HepG2 (cell line): ENCODE measurements around the gene COPZ1. TPM values are rescaled to one million over a fixed set of nuclear protein-coding genes. Genes with fewer than 3 reads are reported as not detected.
A peak's percentile ranks its signal among the peaks of the same experiment; 100 is the strongest.

Experiments
- CBFB ChIP-seq: sonication (generic); formaldehyde crosslinking; IDR thresholded peaks from 2 replicates; pipeline ENCODE4 v1.4.0; 2020; ENCODE audit warnings: missing genetic modification reagents
- ELF1 ChIP-seq: sonication (generic); formaldehyde crosslinking; IDR thresholded peaks from 2 replicates; pipeline ENCODE4 v1.4.0; 2020; ENCODE audit warnings: missing genetic modification reagents
- EP300 ChIP-seq, 3 experiments: sonication (generic) in 1 of 3; formaldehyde crosslinking in 1 of 3; IDR thresholded peaks; 2 replicates each; pipeline versions ENCODE4 v1.5.1 to v1.6.1; 2011 to 2020; ENCODE audit warnings: low read depth in 2 of 3, low read length in 2 of 3, borderline replicate concordance in 1 of 3, improper control_type of control experiment in 1 of 3, mild to moderate bottlenecking in 1 of 3, missing genetic modification reagents in 1 of 3, moderate library complexity in 1 of 3
- HMG20A ChIP-seq: IDR thresholded peaks from 2 replicates; pipeline ENCODE4 v1.6.1; 2016; ENCODE audit warnings: borderline replicate concordance
- KDM1A ChIP-seq: IDR thresholded peaks from 2 replicates; pipeline ENCODE4 v1.6.1; 2016; ENCODE audit warnings: missing compliant biosample characterization
- NFIC ChIP-seq: IDR thresholded peaks from 2 replicates; pipeline ENCODE4 v1.6.1; 2012; ENCODE audit warnings: mild to moderate bottlenecking, low read length, inconsistent platforms
- RBFOX2 ChIP-seq: fragments of 200-400 bp; formaldehyde crosslinking; IDR thresholded peaks from 2 replicates; pipeline ENCODE4 v1.6.1; 2017; ENCODE audit warnings: low read depth, mild to moderate bottlenecking, low read length
- SOX5 ChIP-seq: IDR thresholded peaks from 2 replicates; pipeline ENCODE4 v1.6.1; 2016; ENCODE audit warnings: borderline replicate concordance
- SOX6 ChIP-seq, 2 experiments: fragments of 450-650 bp in 1 of 2; sonication (generic) in 1 of 2; formaldehyde crosslinking in 1 of 2; IDR thresholded peaks; 2 replicates each; pipeline versions ENCODE4 v1.4.0 to v1.6.1; 2017 to 2020; ENCODE audit warnings: antibody characterized with exemption in 1 of 2, mild to moderate bottlenecking in 1 of 2, missing genetic modification reagents in 1 of 2
- ZBTB20 ChIP-seq: sonication (generic); formaldehyde crosslinking; IDR thresholded peaks from 2 replicates; pipeline ENCODE4 v1.8.1; 2023; ENCODE audit warnings: missing genetic modification reagents, low read depth, mild to moderate bottlenecking, borderline replicate concordance
- ZNF138 ChIP-seq: sonication (generic); formaldehyde crosslinking; IDR thresholded peaks from 2 replicates; pipeline ENCODE4 v1.5.0; 2020; ENCODE audit warnings: mild to moderate bottlenecking, low read depth, missing genetic modification reagents
- ZNF446 ChIP-seq: sonication (generic); formaldehyde crosslinking; IDR thresholded peaks from 2 replicates; pipeline ENCODE4 v1.5.0; 2020; ENCODE audit warnings: mild to moderate bottlenecking, missing genetic modification reagents
- ZNF772 ChIP-seq: sonication (generic); formaldehyde crosslinking; IDR thresholded peaks from 2 replicates; pipeline ENCODE4 v1.5.0; 2020; ENCODE audit warnings: mild to moderate bottlenecking, missing genetic modification reagents
- polyA plus RNA-seq, 8 experiments: library from polyadenylated mRNA; depleted of rRNA in 3 of 8; stranded (reverse) in 7 of 8; unstranded in 1 of 8; fragments of >200 nt; fragmentation: Illumina TruSeq in 4 of 8; extraction: Trizol in 4 of 8; gene quantifications; 2 replicates each; pipeline versions ENCODE4 v1.2.1 to v1.2.3, GENCODE V29; 2011 to 2016; ENCODE audit warnings: low read depth in 4 of 8, missing spikeins in 1 of 8, mixed read lengths in 1 of 8; ENCODE audit not compliant: insufficient read depth in 1 of 8
- total RNA-seq, 5 experiments: library from RNA; depleted of rRNA; stranded (reverse); fragments of >200 nt; fragmentation: Illumina TruSeq; extraction: Trizol; gene quantifications; 2 replicates each; pipeline ENCODE4 v1.2.3, GENCODE V29; 2016; ENCODE audit warnings: low read depth in 1 of 5
- TF ChIP-seq, protein P1 (sequence below): sonication (generic); formaldehyde crosslinking; IDR thresholded peaks from 2 replicates; pipeline ENCODE4 v1.4.0; 2020; ENCODE audit warnings: mild to moderate bottlenecking, missing genetic modification reagents
- TF ChIP-seq, protein P2 (sequence below): sonication (generic); formaldehyde crosslinking; IDR thresholded peaks from 2 replicates; pipeline ENCODE4 v1.4.0; 2020; ENCODE audit warnings: missing genetic modification reagents
- TF ChIP-seq, protein P3 (sequence below): sonication (generic); formaldehyde crosslinking; conservative IDR thresholded peaks from 2 replicates; pipeline ENCODE4 v1.4.0; 2020; ENCODE audit warnings: missing genetic modification reagents
- TF ChIP-seq, protein P4 (sequence below): sonication (generic); formaldehyde crosslinking; IDR thresholded peaks from 2 replicates; pipeline ENCODE4 v1.5.0; 2020; ENCODE audit warnings: mild to moderate bottlenecking, missing genetic modification reagents
- TF ChIP-seq, protein P5 (sequence below): IDR thresholded peaks from 2 replicates; pipeline ENCODE4 v1.6.1; 2016

COPZ1 gene
- total and polyA plus RNA-seq, 2 of the 13 experiments (the other 11 are each of a cell fraction or from before 2014, with no cell fraction given), result 125 to 184 TPM

DNA sequence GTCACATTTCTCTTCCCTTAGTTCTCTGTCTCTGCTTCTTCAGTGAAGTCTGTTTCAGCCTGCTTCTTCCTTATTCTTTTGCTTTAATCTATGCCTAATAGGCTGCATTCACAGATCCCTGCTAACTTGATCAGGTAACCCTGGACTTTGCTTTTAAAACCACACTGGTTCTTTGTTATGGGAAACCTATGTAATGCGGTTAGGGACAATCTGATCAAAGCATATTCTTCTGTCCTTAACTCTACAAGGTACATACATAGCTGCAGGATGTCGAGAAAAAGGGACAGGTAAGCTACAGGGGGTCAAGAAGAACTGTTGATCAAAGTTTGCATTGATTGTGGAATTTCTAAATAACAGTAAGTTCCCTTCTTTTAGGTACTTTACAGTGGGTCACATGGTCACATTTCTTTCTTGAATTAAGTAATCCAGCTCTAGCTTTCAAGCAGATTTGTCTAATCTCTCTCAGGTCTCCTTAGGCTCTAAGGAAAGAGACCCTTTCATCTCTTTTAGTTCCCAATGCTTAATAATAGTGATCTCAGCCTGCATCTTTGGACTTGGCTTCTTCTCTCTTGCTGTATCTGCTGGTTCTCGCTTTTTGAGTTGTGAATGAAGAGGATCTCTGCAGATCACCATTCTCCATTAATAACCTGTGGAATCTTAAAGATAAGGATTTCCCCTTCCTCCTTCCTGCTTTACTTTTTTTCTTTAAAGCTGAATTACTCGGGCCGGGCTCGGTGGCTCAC lies 3.8 kb downstream of the COPZ1 start (continued):
- TF ChIP-seq, protein P1, sequence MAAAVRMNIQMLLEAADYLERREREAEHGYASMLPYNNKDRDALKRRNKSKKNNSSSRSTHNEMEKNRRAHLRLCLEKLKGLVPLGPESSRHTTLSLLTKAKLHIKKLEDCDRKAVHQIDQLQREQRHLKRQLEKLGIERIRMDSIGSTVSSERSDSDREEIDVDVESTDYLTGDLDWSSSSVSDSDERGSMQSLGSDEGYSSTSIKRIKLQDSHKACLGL (CRISPR knock-in tag), result no peak
- TF ChIP-seq, protein P2, sequence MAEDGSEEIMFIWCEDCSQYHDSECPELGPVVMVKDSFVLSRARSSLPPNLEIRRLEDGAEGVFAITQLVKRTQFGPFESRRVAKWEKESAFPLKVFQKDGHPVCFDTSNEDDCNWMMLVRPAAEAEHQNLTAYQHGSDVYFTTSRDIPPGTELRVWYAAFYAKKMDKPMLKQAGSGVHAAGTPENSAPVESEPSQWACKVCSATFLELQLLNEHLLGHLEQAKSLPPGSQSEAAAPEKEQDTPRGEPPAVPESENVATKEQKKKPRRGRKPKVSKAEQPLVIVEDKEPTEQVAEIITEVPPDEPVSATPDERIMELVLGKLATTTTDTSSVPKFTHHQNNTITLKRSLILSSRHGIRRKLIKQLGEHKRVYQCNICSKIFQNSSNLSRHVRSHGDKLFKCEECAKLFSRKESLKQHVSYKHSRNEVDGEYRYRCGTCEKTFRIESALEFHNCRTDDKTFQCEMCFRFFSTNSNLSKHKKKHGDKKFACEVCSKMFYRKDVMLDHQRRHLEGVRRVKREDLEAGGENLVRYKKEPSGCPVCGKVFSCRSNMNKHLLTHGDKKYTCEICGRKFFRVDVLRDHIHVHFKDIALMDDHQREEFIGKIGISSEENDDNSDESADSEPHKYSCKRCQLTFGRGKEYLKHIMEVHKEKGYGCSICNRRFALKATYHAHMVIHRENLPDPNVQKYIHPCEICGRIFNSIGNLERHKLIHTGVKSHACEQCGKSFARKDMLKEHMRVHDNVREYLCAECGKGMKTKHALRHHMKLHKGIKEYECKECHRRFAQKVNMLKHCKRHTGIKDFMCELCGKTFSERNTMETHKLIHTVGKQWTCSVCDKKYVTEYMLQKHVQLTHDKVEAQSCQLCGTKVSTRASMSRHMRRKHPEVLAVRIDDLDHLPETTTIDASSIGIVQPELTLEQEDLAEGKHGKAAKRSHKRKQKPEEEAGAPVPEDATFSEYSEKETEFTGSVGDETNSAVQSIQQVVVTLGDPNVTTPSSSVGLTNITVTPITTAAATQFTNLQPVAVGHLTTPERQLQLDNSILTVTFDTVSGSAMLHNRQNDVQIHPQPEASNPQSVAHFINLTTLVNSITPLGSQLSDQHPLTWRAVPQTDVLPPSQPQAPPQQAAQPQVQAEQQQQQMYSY, result no peak
- no peak for TF ChIP-seq ZNF772 (CRISPR knock-in tag)
- TF ChIP-seq ZNF138, result no peak
- peak; percentile 50 to 77; a peak in 2 of 4 replicates for TF ChIP-seq EP300 (IDR thresholded peaks at IDR 0.05; ENCODE audit: low read depth in 2 of 2, low read length in 2 of 2)
- TF ChIP-seq EP300 (CRISPR knock-in tag; IDR thresholded peaks at IDR 0.05; ENCODE audit: borderline replicate concordance), result peak; percentile 45; the same call in 1 of the 2 replicates
- TF ChIP-seq RBFOX2, result 0 out of 2 replicates have a peak, but pooled peaks have one; percentile 36
- TF ChIP-seq, protein P3, sequence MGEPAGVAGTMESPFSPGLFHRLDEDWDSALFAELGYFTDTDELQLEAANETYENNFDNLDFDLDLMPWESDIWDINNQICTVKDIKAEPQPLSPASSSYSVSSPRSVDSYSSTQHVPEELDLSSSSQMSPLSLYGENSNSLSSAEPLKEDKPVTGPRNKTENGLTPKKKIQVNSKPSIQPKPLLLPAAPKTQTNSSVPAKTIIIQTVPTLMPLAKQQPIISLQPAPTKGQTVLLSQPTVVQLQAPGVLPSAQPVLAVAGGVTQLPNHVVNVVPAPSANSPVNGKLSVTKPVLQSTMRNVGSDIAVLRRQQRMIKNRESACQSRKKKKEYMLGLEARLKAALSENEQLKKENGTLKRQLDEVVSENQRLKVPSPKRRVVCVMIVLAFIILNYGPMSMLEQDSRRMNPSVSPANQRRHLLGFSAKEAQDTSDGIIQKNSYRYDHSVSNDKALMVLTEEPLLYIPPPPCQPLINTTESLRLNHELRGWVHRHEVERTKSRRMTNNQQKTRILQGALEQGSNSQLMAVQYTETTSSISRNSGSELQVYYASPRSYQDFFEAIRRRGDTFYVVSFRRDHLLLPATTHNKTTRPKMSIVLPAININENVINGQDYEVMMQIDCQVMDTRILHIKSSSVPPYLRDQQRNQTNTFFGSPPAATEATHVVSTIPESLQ, result no peak
- peak; percentile 77 for TF ChIP-seq SOX5 (CRISPR knock-in tag)
- no peak for TF ChIP-seq SOX6 (IDR thresholded peaks at IDR 0.05)
- TF ChIP-seq SOX6 (CRISPR knock-in tag; IDR thresholded peaks at IDR 0.05), result peak; percentile 77
- 0 out of 2 replicates have a peak, but pooled peaks have one; percentile 33 for TF ChIP-seq NFIC
- TF ChIP-seq ZNF446 (CRISPR knock-in tag), result no peak
- no peak for TF ChIP-seq KDM1A
- TF ChIP-seq CBFB, result peak; percentile 42; the same call in 1 of the 2 replicates
- TF ChIP-seq HMG20A (CRISPR knock-in tag), result peak; percentile 27; the same call in 1 of the 2 replicates
- TF ChIP-seq, protein P4, sequence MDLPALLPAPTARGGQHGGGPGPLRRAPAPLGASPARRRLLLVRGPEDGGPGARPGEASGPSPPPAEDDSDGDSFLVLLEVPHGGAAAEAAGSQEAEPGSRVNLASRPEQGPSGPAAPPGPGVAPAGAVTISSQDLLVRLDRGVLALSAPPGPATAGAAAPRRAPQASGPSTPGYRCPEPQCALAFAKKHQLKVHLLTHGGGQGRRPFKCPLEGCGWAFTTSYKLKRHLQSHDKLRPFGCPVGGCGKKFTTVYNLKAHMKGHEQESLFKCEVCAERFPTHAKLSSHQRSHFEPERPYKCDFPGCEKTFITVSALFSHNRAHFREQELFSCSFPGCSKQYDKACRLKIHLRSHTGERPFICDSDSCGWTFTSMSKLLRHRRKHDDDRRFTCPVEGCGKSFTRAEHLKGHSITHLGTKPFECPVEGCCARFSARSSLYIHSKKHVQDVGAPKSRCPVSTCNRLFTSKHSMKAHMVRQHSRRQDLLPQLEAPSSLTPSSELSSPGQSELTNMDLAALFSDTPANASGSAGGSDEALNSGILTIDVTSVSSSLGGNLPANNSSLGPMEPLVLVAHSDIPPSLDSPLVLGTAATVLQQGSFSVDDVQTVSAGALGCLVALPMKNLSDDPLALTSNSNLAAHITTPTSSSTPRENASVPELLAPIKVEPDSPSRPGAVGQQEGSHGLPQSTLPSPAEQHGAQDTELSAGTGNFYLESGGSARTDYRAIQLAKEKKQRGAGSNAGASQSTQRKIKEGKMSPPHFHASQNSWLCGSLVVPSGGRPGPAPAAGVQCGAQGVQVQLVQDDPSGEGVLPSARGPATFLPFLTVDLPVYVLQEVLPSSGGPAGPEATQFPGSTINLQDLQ, result no peak
- TF ChIP-seq ZBTB20 (CRISPR knock-in tag), result no peak
- peak; percentile 43; the same call in 1 of the 2 replicates for TF ChIP-seq ELF1 (CRISPR knock-in tag)
- TF ChIP-seq, protein P5, sequence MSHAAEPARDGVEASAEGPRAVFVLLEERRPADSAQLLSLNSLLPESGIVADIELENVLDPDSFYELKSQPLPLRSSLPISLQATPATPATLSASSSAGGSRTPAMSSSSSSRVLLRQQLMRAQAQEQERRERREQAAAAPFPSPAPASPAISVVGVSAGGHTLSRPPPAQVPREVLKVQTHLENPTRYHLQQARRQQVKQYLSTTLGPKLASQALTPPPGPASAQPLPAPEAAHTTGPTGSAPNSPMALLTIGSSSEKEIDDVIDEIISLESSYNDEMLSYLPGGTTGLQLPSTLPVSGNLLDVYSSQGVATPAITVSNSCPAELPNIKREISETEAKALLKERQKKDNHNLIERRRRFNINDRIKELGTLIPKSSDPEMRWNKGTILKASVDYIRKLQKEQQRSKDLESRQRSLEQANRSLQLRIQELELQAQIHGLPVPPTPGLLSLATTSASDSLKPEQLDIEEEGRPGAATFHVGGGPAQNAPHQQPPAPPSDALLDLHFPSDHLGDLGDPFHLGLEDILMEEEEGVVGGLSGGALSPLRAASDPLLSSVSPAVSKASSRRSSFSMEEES, result peak; percentile 39; the same call in 1 of the 2 replicates
